Stimulated activated CD4-positive, alpha-beta T cell treated with anti-CD3 and anti-CD28 coated beads, Interleukin-1b, Interleukin-23, amount 100 ng/mL, for 48 hours (primary cell): Measurements from ENCODE around the gene ADGRG7.
A peak's percentile ranks its signal among the peaks of the same experiment; 100 is the strongest.

ENCODE experiments used
- DNase-seq: peaks from one replicate; pipeline ENCODE4 v3.0.0-alpha.2; 2020

Gene ADGRG7

DNA sequence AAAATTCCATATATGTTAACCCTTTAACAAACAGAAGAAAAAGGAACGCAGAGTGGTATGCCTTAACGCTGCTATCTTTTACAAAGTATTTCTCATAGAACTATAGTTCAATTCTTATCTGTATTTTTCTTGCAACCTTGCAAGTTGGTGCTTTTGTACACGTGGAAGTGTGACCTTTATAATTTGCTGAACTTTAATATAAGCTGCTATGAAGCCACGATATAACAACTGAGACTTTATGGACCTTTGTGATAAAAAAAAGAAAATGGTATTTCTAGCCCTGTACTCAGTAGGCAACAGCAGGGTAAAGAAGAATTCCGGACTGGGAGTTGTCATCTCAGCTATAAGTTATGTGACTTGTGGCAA lies 93.6 kb downstream of the ADGRG7 start:
- DNase-seq, result no peak

GRCh38 chr3:100703865-100704264 lies 94.5 kb downstream of the ADGRG7 start:
- no peak for DNase-seq

- DNase-seq, result no peak
Measured at GRCh38 chr3:100706365-100706764, 97.0 kb downstream of the ADGRG7 start.

- no peak for DNase-seq
Measured at GRCh38 chr3:100708644-100708988, 99.2 kb downstream of the ADGRG7 start.

DNA sequence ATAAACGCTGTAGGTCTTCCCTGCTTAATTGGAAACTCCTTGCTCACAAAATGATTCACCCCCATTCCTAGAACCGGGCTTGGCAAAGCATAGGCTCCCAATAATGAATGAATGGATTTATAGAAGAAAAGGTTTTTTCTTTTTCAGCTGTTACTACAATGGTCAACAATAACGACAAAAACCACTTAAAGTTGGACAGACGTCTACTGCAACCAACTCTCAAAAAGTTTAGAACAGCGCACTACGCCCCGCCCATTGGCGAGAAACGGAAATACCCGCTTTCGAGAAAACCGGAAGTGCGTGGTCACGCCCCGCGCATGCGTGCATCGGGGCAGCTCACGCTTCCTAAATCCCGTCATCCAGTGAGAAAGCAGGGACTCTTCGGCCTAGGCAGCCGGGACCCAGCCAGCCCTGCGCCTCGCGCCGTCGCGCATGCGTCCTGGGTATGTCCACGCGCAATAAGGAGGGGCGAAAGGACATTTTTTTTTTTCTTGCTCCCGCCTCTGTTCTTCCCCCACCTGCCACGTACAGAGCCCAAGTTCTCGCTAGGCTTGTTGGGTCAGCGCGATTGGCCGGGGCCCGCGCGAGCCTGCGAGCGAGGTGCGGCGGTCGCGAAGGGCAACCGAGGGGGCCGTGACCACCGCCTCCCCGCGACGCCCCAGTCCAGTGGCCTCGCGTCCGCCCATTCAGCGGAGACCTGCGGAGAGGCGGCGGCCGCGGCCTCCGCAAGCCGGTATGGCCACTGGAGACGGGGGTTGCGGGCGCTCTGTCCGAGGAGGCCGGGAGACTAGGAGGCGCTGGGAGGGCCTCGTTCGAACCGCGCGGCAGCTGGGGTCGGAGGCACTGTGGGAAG lies 99.8 kb downstream of the ADGRG7 start, which contains the start of gene TFG:
Gene TFG (plus strand): TSS at position 506 of the 853 bp plus-strand sequence. CDS start 4,192 bp downstream, outside the sequence.
- DNase-seq, result peak; percentile 97

- DNase-seq, result peak; percentile 18
Measured at GRCh38 chr3:100709842-100710260, 100.5 kb downstream of the ADGRG7 start.

DNA sequence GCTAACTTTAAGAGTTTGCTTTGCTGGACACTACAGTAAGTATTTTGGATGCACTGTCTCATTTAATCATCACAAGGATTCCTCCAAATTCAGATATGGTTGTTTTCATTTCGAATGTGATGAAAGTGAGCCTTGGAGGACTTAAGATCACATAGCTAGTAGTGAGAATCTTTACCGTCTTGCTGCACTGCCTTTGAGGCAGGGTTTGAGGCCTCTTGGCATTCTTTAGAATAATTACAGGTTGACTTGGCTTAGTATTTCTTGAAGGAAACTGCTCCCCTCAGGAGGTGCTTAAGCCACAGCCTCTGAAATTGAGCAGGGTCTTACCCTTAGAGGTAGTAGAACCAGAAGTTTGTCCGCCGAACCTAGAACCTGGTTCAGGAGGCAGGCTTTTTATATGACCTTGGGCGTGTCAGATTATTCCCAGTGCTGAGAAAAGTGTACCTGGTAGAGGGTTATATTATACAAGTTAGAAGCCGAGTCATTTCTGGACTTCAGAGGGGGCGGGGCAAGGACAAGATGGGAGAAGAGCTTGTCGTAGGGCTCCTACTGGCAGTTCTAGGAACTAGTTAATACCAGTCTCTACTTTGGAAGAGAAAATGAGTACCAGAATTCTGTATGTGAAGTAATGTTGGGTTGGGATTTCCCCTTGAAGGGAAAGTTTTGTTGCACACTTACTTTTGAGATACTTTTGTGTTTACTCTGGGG lies 101.0 kb downstream of the ADGRG7 start:
- DNase-seq, result peak; percentile 85

GRCh38 chr3:100715176-100715575 lies 105.8 kb downstream of the ADGRG7 start:
- DNase-seq, result no peak

GRCh38 chr3:100717063-100717462 lies 107.7 kb downstream of the ADGRG7 start:
- no peak for DNase-seq

DNA sequence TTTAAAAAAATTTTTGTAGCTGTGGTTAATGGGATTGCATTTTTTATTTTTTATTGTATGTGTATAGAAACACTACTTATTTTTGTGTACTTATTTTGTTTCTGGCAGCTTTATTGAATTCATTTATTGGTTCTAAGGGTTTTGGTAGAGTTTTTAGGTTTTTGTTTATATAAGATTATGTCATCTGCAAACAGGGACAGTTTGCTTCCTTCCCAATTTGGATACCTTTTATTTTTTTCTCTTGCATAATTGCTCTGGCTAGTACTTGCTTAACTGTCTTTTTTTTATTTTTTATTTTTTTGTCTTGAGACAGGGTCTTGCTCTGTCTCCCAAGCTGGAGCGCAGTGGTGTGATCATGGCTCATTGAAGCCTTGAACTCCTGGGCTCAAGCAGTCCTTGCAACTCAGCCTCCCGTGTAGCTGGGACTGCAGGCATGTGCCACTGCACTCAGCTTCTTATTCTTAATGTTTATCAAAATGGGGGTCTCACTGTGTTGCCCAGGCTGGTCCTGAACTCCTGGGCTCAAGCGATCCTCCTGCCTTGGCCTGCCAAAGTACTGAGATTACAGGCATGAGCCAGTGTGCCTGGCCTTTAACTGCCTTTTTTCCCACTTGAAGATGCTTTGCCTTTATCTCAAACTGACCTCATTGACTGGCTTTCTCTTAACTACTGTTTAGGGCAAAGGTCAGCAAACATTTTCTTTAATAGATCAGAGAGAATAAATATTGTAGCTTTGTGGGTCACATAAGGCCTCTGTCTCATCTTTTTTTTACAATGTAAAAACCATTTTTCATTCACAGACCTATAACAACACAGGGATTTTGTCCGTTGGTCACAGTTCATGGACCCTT lies 108.5 kb downstream of the ADGRG7 start:
- DNase-seq, result no peak

- DNase-seq, result no peak
Measured at GRCh38 chr3:100719136-100719535, 109.7 kb downstream of the ADGRG7 start.

- no peak for DNase-seq
Measured at GRCh38 chr3:100720426-100720825, 111.0 kb downstream of the ADGRG7 start.

DNA sequence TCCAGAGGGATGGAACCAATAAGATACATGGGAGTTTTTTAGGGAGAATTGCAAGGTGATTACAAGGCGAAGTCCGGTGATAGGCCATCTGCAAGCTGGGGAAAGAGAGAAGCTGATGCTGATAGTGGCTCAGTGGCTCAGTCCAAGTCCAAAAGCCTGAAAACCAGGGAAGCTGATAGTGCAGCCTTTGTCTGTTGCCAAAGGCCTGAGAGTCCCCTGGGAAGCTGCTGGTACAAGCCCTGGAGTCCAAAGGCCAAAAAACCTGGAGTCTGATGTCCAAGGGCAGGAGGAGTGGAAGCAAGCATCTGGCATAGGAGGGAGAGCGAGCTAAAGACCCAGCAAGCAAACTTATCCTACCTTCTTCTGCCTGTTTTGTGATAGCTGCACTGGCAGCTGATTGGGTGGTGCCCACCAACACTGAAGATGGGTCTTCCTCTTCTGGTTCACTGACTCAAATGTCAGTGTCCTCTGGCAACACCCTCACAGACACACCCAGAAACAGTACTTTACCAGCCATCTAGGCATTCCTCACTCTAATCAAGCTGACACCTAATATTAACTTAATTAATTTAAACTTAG lies 116.6 kb downstream of the ADGRG7 start:
- DNase-seq, result no peak

DNA sequence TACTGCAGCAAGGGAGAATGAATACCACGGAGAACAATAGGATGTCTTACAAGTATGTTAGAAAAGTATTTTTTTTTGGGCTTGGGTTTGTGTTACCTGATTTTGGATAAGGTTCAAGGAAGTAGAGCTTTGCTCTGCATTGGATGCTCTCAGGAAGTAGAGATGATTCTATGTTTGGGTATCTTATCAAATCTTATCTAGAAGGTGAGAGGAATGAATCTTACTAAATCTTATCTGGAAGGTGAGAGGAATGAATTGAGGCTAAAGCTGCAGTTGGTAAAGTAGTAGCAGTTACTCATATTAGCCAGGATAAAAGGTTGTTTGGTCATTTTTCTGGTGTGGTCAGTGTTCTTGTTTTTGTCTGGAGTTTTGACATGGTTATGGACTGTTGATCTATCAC lies 117.3 kb downstream of the ADGRG7 start:
- DNase-seq, result no peak

DNA sequence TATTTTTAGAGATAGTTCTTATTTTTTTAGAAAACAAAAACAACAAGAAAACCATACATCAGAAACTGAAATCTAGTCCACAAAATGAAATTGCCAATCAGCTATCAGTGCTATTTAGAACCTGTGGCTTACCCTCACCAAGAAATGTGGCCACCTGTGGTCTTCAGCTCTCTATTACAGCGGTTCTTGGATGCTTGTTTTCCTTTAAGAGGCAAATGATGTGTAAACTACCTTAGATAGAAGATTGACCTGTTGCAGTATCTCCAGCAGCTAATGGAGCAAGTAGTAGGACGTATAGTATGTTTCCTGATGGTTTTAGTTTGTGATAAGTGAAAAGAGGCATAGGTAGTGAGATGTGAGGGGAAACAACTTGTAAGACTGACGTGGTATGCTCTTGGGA lies 121.1 kb downstream of the ADGRG7 start:
- DNase-seq, result no peak

- DNase-seq, result no peak
Measured at GRCh38 chr3:100732435-100732834, 123.0 kb downstream of the ADGRG7 start.

DNA sequence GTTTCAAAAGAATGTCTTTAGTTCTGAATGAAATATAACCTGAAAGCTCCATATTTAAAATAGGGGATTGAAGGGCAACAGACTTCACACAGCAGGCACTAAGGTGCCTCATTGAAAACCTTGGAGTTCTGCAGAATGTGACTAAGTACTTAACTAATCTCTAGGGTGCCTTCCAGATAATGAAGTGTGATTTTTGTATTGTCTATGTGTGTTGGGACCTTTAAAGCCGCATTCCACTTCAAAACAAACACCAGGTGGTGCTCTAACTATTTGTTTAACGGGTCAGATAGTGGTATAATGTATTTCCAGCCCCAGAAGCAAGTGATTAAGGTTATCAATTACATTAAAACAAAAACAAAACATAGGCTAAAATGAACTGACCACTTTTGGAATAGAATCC lies 127.9 kb downstream of the ADGRG7 start:
- DNase-seq, result no peak

GRCh38 chr3:100740207-100740606 lies 130.8 kb downstream of the ADGRG7 start:
- peak; percentile 25 for DNase-seq

DNA sequence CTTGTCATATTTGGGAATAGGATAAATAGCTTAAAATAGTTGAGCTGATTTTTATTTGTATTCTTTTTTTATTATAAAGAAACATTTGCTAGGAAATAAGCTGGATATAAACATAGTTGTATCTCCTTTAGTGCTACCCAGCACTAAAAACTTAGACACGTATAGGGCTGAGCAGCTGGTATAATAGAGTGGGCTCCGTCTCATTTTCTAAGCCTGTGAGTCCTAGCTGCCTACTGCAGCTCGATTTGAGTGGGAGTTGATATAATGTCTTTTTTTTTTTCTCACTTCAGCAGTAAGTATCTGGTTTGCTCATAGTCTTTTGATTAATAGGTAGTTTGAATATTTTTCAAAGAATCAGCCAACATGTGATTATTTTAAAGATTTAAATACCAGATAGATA lies 134.1 kb downstream of the ADGRG7 start:
- no peak for DNase-seq

- DNase-seq, result no peak
Measured at GRCh38 chr3:100744671-100745070, 135.3 kb downstream of the ADGRG7 start.
